Fibroblast of mammary gland (primary cell): ENCODE results near the gene ADM2.

Experiments
- DNase-seq: peaks from one replicate; pipeline ENCODE4 v3.0.0-alpha.2; 2010; ENCODE audit warnings: low read depth
- H3K4me3 ChIP-seq: 2 replicates; pipeline ENCODE4 v1.5.1; 2011; ENCODE audit warnings: low read depth, mild to moderate bottlenecking, low read length, moderate library complexity; ENCODE audit not compliant: control insufficient read depth
- CTCF ChIP-seq: conservative IDR thresholded peaks from 2 replicates; pipeline ENCODE4 v1.5.1; 2011; ENCODE audit warnings: low read depth, low read length, inconsistent platforms; ENCODE audit not compliant: control insufficient read depth, insufficient read depth

ADM2 gene

GRCh38 chr22:50474710-50475651 is 6.4 kb upstream of the ADM2 start, which contains the start of gene SBF1:
SBF1 (minus strand) TSS chr22:50475035; CDS start chr22:50474840, 195 bp downstream.
- H3K4me3 ChIP-seq, result peak within 1 kb of the TSS; percentile 59
- peak; percentile 80 for DNase-seq
- no peak for TF ChIP-seq CTCF

- peak overlapping the region; percentile 50 for H3K4me3 ChIP-seq
- no peak for TF ChIP-seq CTCF
- no peak for DNase-seq
These were observed 5.7 kb upstream of the ADM2 start for GRCh38 chr22:50475652-50476002.

GRCh38 chr22:50476868-50477267 is 4.5 kb upstream of the ADM2 start:
- no peak for DNase-seq
- no peak for TF ChIP-seq CTCF
- no peak overlapping the region for H3K4me3 ChIP-seq

GRCh38 chr22:50477923-50478322 is 3.4 kb upstream of the ADM2 start:
- TF ChIP-seq CTCF, result no peak
- DNase-seq, result no peak
- no peak overlapping the region for H3K4me3 ChIP-seq

- TF ChIP-seq CTCF, result no peak
- no peak overlapping the region for H3K4me3 ChIP-seq
- no peak for DNase-seq
These were observed 1.6 kb upstream of the ADM2 start for GRCh38 chr22:50479721-50480120.

GRCh38 chr22:50481045-50481439 is 301 bp upstream of the ADM2 start:
- no peak overlapping the region for H3K4me3 ChIP-seq
- no peak for TF ChIP-seq CTCF
- DNase-seq, result no peak
